Epithelial cell of proximal tubule (primary cell): Measurements from ENCODE around the gene LCE1E. TPM values are rescaled to one million over a fixed set of nuclear protein-coding genes. Genes with fewer than 3 reads are reported as not detected.

Source experiments
- DNase-seq: peaks from one replicate; pipeline ENCODE4 v3.0.0-alpha.2; 2011; ENCODE audit warnings: low read depth
- H3K4me3 ChIP-seq: 2 replicates; pipeline ENCODE4 v1.5.1; 2011; ENCODE audit warnings: low read depth, mild to moderate bottlenecking, low read length
- CTCF ChIP-seq: conservative IDR thresholded peaks from 2 replicates; pipeline ENCODE4 v1.5.1; 2012; ENCODE audit warnings: low read depth, mild to moderate bottlenecking, low read length
- total RNA-seq: library from RNA; depleted of rRNA; stranded (reverse); fragments of >200 nt; gene quantifications from 2 replicates; pipeline ENCODE4 v1.2.3, GENCODE V29; 2015

Gene LCE1E
- total RNA-seq, 1 donor from 2014 or later, result not detected

- H3K4me3 ChIP-seq, result no peak overlapping the region
- TF ChIP-seq CTCF, result no peak
- DNase-seq, result no peak
These were observed 9.7 kb upstream of the LCE1E start for GRCh38 chr1:152776361-152776760.

GRCh38 chr1:152777510-152778137 lies 8.4 kb upstream of the LCE1E start:
- H3K4me3 ChIP-seq, result no peak overlapping the region
- TF ChIP-seq CTCF, result peak; percentile 41
- no peak for DNase-seq

- DNase-seq, result no peak
- TF ChIP-seq CTCF, result no peak
- no peak overlapping the region for H3K4me3 ChIP-seq
These were observed 3.0 kb upstream of the LCE1E start for GRCh38 chr1:152783095-152783494.

GRCh38 chr1:152795686-152796085 lies 9.6 kb downstream of the LCE1E start:
- DNase-seq, result no peak
- no peak overlapping the region for H3K4me3 ChIP-seq
- no peak for TF ChIP-seq CTCF

GRCh38 chr1:152796421-152796820 lies 10.4 kb downstream of the LCE1E start, which contains the start of gene LCE1D:
Gene LCE1D, plus strand, starts transcription at chr1:152796721. Its CDS starts 1,074 bp downstream, at chr1:152797795.
- H3K4me3 ChIP-seq, result no peak within 1 kb of the TSS
- TF ChIP-seq CTCF, result no peak
- DNase-seq, result no peak

GRCh38 chr1:152801333-152801732 lies 15.3 kb downstream of the LCE1E start:
- DNase-seq, result no peak
- H3K4me3 ChIP-seq, result no peak overlapping the region

More at GRCh38 chr1:152801333-152801732, 15.3 kb downstream of the LCE1E start:
- TF ChIP-seq CTCF, result no peak
